ENCODE measurements around the gene KPNB1.
"Not testable (repeated sequence)": the region's sequence is repeated elsewhere in the genome, so short reads cannot be mapped to it uniquely, and the experiment has no call there.

The KPNB1 gene

DNA sequence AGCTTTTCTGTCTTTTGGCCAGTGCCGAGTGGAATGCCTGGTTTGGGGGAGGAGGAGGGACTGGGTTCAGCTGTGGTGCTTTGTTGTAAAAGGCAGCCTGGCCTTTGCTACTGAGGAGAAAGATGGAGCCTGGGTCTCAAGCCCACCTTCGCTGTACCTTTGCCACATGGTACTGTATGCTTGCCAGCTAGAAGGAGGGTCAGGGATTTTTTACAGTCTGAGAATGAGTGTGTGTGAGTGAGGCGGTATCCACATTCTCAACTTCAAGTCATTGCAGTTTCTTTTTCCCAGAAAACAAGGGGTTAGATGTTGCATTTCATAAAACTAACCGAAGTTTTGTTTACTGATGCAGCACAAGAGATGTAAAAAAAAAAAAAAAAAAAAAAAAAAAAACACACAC lies 33.0 kb downstream of the KPNB1 start:
- not testable (repeated sequence) for DNase-seq

DNA sequence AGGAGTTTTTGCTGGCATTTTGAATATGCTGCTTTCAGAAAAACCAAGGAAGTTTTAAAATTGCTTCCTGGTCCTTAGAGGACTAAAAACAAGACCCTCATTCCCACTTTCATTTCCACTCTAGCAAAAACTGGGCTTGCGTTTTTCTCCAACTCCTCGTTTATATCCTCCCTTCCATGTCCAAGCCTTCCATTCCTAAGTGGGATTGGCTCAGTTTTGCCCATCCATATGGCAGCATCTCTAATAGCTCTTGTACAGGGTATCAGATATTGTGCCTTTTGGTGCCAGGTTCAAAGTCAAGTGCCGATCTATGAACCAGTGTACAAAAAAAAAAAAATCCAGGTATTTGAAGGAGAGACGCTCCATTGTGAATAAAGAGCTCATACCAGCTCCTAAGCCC lies 34.3 kb downstream of the KPNB1 start:
- DNase-seq: no peak

DNA sequence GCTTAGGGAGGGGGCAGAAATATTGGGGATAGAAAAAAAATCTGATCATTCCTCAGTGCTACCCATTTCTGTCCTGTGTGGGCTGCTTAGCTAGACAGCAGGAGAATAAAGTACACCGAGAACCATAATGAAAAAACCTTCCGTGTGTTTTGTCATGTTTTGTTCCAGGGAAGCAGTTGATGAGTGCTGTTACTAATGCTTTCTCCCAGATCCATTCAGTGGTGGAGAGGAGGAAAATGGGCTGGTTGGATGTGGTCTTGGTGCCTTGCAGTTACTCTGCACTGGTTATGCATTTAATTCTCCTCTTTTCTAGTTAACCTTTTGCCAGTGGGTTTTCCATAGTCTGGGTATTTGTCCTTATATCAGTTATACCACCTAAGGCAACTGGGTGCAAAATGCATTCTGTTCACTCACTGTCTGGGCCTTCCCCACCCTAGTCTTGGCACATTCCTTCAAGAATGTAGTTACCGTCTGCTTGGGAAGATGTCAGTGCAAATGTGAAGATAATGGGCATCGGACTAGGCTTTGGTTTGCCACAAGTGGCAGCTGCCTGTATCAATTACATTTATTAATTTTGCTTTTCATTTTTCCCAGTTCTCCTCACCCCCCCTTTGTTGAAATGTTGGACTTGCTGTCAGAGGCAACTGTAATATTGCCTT lies 34.9 kb downstream of the KPNB1 start:
- DNase-seq: no peak

DNA sequence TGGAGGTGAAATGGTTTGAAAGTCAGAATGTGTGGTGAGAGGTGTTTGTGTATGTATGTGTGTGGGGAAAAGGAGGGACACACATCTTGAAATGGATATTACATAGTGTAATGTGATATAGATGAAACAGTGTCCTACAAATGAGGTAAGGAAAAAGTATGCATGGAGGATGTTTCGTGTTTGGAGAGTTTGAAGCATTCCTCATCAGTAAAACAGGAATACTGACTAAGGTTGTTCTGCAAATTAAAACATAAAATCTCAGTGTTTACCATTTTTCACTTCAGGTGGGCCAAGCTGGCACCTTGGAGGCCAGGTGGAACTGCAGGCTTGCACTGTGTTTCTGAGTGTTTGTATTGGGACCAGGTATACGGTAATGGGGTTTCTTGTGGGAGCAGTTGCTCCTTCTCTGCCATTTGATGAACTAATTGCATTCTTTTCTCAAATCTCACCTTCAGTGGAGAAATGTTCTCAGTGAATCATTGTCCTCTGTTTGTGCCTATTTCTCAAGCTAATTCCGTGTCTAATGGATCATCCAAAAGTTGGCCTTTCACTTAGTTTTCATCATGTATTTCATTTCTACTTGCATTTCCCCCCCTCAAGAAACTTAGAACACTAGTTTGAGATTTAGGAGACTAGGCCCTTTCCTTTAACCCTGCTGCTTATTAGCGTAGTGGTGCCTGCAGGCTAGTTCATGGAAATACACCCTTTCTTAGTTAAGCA lies 36.0 kb downstream of the KPNB1 start:
- DNase-seq: no peak

DNA sequence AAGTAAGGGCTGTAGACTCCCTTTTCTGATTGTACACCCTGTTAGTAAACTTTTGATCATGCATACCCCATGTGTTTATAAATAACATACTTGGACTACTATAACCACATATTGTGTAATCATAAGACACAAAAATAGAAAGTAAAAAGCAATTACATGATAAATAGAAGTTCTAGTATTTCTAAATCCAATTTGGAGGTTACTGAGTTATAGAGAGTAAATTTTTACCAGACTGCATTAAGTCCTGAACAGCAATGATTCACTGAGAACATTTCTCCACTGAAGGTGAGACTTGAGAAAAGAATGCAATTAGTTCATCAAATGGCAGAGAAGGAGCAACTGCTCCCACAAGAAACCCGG lies 36.5 kb downstream of the KPNB1 start:
- no peak for DNase-seq

DNA sequence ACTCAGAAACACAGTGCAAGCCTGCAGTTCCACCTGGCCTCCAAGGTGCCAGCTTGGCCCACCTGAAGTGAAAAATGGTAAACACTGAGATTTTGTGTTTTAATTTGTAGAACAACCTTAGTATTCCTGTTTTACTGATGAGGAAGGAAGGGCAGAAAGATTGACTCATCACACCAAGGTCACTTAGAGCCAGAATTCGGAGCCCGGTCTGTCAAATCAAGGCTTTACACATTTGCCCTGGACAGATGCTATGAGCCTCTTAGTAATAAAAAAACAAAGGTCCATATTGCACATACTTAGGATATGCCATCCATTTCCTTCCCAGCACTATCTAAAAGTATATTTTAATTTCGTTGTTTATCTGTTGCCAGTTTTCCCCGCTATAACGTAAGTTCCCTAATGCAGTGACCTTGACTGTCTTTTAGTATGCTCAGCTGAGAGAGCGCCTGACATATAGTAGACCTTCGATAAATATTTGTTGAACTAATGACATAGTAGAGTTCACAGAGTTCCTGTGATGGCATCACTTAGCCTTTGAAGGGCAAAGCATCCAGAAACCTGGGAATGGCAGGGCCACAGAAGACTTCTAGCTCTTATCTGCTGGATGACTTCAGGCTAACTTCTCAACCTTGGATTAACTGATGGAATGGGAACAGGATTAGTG lies 37.1 kb downstream of the KPNB1 start:
- no peak for DNase-seq

DNA sequence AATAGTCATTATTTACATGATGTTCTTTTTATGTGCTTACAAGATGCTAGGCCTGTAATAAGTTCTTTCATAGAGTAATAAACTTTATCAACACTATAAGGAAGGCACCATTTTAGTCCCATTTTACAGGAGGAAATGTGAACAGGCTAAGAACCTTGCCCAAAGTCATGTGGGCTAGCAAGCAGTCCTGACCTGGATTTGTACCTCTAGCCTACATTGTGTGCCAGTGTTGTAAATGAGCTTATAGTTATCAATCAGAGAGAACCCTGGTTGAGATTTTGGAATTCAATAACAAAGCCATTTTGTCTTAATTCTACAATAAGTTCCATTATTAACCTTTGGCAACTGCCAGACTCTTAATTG lies 37.6 kb downstream of the KPNB1 start:
- DNase-seq: no peak

DNA sequence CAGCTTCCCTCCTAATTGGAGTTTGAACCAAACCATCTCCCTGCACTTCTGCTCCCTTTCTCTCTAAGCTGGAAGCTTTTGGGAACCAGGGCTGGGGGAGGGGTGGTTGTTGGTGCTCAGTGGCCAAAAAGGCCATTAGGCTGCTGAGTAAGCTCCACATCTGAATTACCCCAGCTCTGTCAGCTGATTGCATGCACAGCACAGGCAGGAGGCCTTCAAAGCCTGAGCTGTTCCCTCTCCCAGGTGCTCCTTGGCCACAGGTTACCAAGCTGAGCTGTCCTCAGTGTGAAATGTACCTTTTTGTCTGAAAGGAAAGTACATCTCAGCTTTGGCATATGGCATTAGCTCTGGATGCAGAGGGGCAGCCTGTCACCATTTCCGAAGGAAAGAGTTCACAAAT lies 38.0 kb downstream of the KPNB1 start:
- DNase-seq: no peak

DNA sequence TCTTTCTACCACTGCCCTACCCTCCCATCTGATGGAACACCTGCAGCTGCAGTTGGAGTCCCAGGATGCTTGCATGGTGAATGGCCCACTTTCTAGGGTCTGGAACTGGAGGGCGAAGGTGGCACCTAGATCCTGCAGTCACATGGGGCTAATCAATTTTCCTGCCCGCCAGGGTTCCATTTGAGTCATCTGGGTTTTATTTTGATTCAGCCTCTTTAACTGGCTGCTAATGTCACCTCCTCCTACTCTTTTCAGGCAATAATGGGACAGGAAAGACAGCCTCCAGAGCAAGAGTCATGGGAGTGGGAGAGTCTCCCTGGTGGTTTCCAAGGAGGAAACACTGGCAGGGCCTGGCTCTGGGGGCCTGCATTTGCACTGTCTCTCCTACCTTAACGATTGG lies 40.4 kb downstream of the KPNB1 start:
- DNase-seq: no peak

DNA sequence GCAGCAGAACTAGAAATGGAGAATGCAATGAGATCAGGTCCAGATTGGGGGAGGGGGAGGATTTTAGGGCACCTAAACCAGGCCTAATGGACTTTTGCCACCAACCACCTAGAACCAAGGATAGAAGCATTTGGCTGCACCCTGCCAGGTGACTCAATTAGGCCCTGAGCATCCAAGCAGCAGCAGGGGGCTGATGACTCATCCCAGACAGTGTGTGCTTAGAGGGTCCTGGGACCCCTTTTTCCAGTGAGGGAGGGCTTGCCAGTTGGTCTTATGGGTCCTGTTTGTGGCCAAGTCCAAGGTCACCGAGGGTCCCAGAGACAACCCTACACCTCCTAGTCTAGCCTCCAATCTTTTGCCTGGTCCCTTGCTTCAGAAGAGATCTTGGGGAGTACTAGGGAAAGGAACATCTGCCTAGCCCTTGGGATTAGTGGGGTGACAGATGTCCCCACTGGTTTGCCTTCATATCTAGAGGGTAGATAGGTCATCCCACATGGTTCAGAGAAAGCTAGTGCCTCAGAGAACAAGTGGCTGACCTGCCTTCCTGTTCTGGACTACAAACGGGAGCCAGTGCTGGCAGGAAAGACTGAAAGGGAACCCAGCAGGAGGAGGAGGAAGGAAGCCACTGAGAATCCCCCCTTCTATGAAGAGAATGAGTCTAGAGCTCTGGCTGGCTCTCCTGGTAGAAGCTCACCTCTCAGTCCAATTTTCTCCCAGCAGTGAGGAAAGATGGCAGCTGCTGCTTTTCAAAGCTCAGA lies 42.6 kb downstream of the KPNB1 start:
- no peak for DNase-seq

DNA sequence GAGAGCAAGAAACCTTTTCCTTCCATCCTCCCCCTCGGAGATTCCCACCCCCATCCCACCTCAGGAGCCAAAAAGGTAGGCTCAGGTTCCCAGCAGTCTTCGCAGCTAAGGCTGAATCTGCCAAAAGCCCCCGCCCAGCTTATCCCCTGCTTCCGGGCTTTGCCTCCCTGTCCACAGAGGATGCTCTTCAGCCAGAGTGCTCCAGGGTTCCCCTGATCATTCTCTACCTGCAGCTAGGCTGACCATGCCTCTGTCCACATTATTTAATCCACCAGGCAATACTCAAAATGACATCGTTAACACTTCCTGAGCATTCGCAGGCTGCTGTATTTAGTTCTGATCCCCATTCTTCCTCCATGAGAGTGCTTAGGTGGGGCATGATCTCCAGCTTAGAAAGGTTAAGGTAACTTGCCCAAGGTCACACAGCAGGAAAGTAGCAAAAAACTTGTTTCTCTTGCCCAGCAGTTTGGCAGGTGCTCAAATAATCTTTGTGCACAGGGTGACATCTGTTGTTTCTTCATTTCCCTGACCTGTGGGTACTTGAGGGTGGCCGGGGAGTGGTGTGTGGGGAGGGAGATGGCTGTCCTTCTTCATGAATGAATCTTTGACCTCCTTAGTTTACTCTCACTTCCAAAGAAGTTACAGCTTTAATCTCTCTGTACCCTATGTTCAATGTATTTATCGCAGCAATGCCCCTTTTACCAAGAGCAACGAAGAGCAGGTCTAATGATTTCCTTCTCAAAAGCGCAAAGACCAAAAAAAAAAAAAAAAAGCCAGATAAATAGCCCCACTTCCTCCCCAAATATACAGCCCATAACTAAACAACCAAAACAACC lies 43.4 kb downstream of the KPNB1 start:
- DNase-seq: peak; percentile 71

DNA sequence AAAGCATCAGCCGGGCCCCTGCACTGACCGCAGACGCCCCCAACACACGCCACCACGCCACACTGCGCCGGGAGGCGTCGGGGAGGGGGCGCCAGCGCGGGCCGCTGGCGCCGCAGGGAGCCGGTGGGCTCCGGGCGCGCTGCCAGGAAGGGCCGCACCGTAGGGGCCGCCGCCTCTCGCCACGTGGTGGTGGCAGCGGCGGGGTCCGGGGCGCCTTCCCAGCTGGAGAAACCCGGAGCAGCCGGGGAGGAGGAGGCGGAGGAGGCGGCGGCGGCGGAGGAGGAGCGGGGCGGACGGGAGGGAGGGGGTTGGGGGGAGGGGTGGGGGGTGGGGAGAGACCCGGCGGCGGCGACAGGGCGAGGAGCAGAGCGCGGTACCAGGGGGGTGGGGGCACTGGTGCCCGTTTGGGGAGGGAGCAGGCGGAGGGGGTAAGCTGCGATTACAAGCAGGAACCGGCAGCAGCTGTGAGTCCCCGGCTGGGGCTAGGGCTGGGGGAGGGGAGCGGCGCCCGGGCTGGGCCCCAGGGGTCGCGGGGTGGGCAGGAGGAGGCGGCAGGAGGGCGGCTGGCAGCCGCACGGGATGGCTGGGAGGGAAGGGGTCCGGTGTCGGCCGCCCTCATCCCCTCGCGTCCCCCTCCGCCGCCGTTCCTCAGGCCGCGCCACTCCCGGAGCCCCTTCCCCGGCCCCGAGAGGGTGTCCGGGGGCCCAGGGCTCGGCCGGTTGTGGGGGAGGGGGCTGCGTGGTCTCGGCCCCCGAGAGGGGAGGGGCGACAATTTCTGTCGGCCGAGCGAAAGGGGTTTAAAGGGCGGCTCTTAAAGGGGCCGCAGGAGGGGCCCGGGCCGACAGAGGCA lies 44.2 kb downstream of the KPNB1 start, which contains the start of gene TBKBP1:
TBKBP1 (plus strand) TSS at position 431 of the 850 bp plus-strand sequence. CDS start 1,952 bp downstream, outside the sequence.
- peak; percentile 71 for DNase-seq

DNA sequence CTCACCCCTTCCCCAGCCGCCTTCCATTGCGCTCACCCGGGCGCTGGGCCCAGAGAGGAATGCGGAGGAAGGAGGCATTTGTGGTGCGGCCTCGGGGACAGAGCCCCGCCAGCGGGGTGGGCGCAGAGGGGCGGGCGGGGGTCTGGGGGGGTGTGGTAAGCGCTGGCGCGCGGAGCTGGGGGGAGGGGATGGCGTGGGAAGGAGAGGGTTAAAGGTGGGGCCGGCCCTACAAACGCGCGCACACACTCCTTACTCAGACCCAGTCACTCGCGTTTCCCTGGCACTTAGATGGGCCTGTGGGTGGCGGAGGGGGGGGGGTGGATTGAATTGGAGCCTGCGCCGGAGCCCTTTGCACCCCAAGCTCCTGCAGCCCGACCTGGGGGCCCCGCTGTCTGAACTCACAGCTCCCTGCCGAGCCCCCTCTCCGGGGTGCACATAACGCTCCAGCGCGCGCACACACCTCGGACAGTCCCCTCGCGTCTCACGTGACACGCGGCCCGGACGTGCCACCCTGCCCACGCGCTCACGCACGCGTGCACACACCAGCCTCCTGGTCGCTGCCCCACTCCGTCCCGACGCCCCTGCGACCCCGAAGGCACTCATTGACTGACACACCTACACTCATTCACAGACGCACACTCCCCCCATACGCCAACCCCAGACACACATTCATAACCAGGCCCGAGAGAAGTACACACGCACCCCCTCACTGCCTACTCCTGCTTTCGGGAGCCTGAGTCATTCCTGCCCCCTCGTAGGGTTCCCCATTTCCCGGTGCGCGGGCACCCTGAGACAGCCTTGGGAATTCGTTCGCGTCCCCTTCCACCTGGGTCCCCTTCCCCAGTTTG lies 45.1 kb downstream of the KPNB1 start:
- DNase-seq: peak; percentile 45

DNA sequence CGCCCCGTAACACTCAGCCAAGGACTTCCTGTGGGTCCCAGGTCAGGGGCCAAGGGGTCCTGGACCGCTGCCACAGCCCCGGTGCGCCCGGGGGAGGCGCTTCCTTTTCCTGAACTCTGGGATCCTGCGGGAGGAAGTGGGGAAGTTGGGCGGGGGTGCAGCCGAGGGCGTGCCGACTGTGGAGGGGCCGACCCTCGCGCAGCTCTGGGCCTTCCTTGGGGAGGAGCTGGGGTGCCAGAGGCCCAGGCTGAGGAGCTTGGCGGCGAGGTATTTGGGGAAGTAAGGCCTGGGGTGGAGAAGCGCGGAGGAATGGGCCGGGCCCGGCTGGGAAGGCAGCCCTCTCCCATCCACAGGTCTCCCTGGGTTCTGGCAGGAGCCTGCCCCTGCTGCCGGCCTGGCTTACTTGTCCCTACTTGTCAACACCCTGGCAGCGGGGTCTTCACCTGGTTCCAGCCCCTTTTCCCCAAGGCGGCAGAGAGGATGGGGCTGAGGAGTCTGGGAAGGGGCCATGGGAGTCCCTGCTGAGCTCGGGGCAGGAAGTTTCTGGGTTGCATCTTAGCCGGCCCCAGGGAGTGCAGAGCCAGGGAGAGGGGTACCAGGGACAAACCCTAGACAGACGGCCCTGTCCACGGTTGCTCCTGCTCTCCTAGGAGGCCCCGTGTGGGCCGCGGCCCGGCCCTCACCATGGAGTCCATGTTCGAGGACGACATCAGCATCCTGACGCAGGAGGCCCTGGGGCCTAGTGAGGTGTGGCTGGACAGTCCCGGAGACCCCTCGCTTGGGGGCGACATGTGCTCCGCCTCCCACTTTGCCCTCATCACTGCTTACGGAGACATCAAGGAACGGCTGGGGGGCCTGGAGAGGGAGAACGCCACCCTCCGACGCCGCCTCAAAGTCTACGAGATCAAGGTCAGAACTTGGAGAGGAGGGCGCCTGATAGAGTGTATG lies 46.0 kb downstream of the KPNB1 start:
- DNase-seq: no peak

DNA sequence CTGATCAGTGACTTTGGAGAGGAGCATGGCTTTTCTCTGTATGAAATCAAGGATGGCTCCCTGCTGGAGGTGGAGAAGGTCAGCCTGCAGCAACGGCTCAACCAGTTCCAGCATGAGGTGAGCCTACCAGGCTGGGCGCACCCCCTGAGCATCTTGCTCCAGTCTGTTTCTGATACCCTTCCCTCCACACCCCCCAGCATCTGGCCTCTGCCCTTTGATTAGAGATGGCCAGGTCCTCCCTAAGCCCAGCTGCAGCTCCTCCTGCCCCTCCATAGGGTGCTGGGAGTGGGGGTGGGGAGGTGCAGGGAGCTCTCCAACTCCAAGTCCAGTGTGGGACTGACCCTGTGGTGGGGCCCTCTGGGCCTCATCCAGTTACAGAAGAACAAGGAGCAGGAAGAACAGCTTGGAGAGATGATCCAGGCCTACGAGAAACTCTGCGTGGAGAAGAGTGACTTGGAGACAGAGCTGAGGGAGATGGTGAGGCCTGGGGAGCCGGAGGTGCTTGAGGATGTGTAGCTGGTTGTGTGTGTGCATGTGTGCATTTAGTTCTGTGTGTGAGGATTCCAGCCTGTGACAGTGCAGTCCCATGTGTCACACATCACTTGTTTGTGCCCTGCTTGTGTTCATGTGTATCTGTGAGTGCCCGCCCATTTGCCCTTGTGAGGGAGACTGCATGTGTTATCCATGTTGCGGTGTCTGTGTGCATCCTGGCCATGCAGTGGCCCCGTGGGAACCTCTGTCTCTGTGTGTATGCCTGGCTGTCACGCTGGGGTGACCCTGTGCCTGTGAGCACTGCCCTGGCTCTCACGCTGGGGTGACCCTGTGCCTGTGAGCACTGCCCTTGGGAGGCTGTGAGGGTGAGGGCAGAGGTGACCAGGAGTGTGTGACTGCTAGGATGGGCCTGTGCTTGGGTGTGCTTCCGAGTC lies 47.3 kb downstream of the KPNB1 start:
- DNase-seq: no peak

DNA sequence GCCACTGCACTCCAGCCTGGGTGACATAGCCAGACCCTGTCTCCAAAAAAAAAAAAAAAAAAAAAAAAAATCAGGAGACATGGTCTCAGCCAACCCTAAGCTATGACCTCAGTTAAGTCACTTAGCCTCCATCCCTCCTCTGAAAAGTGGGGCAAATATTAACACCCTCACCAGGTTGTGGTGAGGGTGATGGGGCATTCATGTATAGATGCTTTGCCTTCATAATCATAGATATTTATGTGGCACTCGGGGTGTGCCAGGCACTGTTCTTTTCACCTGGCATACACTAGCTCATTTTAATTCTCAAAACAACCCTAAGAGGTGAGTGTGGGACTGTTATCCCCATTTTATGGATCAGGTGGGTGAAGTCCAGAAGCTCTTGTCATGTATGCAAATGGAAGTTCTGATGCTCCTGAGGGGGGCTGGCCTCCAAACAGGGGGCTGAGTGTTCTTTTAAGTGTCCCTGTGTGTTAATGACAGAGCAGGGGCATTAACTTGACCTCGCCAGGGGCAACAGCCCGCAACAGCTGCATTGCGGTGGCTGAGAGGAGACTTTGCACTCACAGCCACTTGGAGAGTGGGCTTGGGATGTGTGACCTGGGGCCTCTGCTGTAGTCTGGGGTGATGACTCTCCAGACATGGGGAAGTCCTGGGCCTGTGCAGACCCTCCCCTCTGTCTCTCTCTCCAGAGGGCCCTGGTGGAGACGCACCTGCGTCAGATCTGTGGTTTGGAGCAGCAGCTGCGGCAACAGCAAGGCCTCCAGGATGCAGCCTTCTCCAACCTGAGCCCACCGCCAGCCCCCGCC lies 48.4 kb downstream of the KPNB1 start:
- DNase-seq: no peak
